ENCODE results near the gene GPR55.

Gene GPR55

GRCh38 chr2:230891064-230891463 lies 34.0 kb downstream of the GPR55 start:
- H3K4me3 ChIP-seq (ENCODE audit: low read length) = no peak overlapping the region
- DNase-seq (ENCODE audit: low read depth) = no peak

GRCh38 chr2:230890646-230891045 lies 34.4 kb downstream of the GPR55 start:
- no peak for DNase-seq (ENCODE audit: low read depth)
- H3K4me3 ChIP-seq (ENCODE audit: low read length) = no peak overlapping the region
- no peak for TF ChIP-seq CTCF (conservative IDR thresholded peaks at IDR 0.05; ENCODE audit: low read length)

More at GRCh38 chr2:230891064-230891463, 34.0 kb downstream of the GPR55 start:
- TF ChIP-seq CTCF (conservative IDR thresholded peaks at IDR 0.05; ENCODE audit: low read length) = no peak

GRCh38 chr2:230889911-230890601 lies 35.0 kb downstream of the GPR55 start:
- DNase-seq (ENCODE audit: low read depth) = no peak
- H3K4me3 ChIP-seq (ENCODE audit: low read length) = no peak overlapping the region
- no peak for TF ChIP-seq CTCF (conservative IDR thresholded peaks at IDR 0.05; ENCODE audit: low read length)

- no peak for TF ChIP-seq CTCF (conservative IDR thresholded peaks at IDR 0.05; ENCODE audit: low read length)
- no peak overlapping the region for H3K4me3 ChIP-seq (ENCODE audit: low read length)
- no peak for DNase-seq (ENCODE audit: low read depth)
Measured at GRCh38 chr2:230888824-230889400, 36.1 kb downstream of the GPR55 start.

GRCh38 chr2:230887342-230887741 lies 37.7 kb downstream of the GPR55 start:
- no peak overlapping the region for H3K4me3 ChIP-seq (ENCODE audit: low read length)
- no peak for TF ChIP-seq CTCF (conservative IDR thresholded peaks at IDR 0.05; ENCODE audit: low read length)
- no peak for DNase-seq (ENCODE audit: low read depth)

GRCh38 chr2:230886671-230887071 lies 38.4 kb downstream of the GPR55 start:
- no peak for TF ChIP-seq CTCF (conservative IDR thresholded peaks at IDR 0.05; ENCODE audit: low read length)

GRCh38 chr2:230886206-230886605 lies 38.8 kb downstream of the GPR55 start:
- no peak for DNase-seq (ENCODE audit: low read depth)
- no peak overlapping the region for H3K4me3 ChIP-seq (ENCODE audit: low read length)
- TF ChIP-seq CTCF (conservative IDR thresholded peaks at IDR 0.05; ENCODE audit: low read length) = no peak

More at GRCh38 chr2:230886671-230887071, 38.4 kb downstream of the GPR55 start:
- H3K4me3 ChIP-seq (ENCODE audit: low read length) = no peak overlapping the region
- DNase-seq (ENCODE audit: low read depth) = no peak
